GM13977 (cell line): ENCODE results near the gene CLUH.

Source experiments
- DNase-seq: peaks from one replicate; pipeline ENCODE4 v3.0.0; 2012; ENCODE audit warnings: low spot score
- CTCF ChIP-seq: IDR thresholded peaks from 2 replicates; pipeline ENCODE4 v1.5.1; 2012; ENCODE audit warnings: mild to moderate bottlenecking, control low read depth; ENCODE audit not compliant: insufficient read depth; ENCODE audit errors: extremely low read depth, missing control alignments
- in situ Hi-C: fragments of 300-500 bp; cut with MboI; formaldehyde crosslinking; loops from one replicate; pipeline ENCODE4 v1.12.0; 2022; ENCODE audit warnings: low sequenced_read_pairs, low pct_unique_long_range_greater_than_20kb, mixed read lengths, inconsistent platforms; ENCODE audit not compliant: unreplicated experiment

CLUH gene

GRCh38 chr17:2710803-2711607 is 559 bp downstream of the CLUH start:
- TF ChIP-seq CTCF = no peak
- in situ Hi-C loops = no loop called here
- no peak for DNase-seq

DNA sequence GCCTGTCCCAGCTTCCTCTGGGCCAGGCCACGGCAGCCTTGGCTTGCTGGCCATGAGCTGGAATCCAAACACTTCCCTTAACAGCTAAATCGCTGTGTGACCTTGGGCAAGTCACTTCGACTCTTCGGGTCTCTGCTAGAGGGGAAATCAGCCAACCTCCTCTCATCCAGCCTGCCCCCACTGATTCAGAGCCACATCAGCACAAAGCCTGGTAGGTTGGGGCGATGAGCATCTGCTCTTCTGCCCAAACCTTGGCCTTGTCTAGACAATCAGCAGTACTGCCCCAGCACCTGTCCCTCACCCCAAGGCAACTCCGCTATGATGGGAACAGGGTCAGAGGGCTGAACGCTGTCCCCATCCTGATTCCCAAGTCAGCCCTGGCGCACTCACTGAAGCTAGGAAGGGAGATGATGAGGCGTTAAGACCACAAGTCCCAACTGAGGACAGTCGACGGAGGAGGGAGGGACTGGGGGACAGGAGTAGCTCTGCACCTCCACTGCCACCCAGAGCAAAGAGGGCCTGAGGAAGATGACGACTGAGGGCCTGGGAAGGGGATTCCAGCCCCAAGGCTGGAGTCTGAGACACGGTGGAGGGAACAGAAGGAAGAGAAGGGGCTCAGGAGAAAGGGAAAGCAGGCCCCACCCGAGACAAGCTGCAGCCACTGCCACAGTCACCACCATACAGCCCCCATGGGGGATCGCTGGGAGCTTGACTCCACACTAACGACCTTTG is 1.3 kb downstream of the CLUH start:
- in situ Hi-C loops = no loop called here
- DNase-seq = no peak
- TF ChIP-seq CTCF = no peak

DNA sequence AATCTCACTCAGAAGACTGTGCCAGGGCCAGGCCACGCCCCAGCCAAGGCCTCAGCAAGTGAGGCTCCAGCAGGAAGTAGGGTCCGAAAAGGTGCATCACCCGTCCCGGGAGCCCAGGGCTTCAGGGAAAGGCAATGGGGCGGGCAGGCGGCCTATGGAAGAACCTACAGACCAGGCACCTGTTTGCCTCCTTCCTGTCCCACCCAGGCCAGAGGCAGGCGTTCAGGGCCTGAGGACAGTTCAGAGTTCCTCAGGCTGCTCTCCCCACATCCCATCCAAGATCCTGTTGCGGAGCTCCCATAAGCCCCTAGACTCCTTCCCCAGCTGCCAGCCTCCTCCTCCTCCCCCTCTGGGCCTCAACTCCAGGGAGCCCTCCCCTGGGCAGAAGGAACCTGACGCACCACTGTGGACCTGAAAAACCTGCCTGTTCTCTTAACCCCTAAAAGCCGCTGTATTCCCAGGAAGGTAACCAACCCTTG is 2.3 kb downstream of the CLUH start:
- in situ Hi-C loops = no loop called here
- no peak for TF ChIP-seq CTCF
- DNase-seq = peak; percentile 78

GRCh38 chr17:2708585-2709182 is 2.9 kb downstream of the CLUH start:
- DNase-seq = no peak
- TF ChIP-seq CTCF = no peak
- in situ Hi-C loops = no loop called here

DNA sequence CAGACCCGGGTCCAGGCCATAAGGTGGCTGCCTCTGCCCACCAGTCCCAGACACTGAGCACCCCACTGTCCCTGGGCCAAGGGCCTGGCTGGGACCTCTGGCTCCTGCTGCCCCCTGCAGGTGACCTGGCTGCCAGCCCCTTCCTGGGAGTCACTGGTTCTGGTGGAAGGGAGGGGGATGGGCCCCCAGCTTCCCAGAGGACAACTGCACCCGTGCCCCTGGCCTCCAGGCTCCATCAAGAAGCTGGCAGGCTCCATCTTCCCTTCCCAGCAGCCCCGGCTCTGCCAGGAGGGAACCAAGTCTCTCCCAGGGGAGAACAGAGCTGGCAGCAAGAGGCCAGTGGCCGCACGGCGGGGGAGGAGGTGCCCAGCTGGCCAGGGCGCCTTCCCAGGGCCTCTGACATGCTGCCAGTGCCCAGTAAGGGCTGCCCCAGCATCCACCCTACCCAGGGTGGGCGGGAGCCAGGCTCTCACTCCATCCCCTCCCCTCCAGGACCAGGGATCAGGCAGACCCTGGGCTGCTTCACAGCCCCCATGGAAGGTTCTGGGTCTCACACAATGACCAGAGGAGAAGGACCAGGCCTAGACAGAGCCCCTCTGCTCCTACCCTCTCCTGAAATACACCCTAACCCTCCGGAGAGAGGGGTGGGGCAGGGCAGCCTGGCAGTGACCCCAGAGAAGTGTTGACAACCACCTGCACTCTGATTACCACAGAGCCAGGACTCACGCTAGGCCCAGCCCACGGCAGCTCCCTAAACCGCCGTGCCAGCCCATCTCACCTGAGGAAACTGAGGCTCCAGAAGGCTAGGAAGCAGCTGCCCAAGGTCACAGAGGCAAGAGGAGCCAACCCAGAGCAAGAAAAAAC is 3.6 kb downstream of the CLUH start:
- TF ChIP-seq CTCF = peak; percentile 61
- in situ Hi-C loops = no loop called here
- DNase-seq = no peak
